ENCODE results near the gene CRYGC.

DNA sequence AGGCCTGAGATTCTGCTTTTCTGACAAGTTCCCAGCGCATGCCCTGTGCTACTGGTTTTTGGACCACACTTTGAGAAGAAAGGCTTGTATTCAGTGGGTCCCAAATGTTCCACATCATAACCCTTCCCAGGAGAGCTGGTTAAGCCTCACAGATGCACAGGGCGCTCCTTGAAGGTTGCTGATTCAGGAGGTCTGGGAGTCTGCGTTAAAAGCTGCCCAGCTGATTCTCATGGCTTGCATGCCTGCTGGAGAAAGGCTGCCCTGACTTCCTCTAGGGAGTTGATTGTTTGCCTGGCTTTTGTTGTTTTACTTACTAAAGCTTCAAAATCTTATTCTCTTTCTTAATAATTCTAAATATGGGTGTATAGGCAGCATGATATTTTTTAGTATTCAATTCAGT lies 26.0 kb downstream of the CRYGC start:
- no peak for TF ChIP-seq TEAD4 (IDR thresholded peaks at IDR 0.05)
- TF ChIP-seq, protein P1, sequence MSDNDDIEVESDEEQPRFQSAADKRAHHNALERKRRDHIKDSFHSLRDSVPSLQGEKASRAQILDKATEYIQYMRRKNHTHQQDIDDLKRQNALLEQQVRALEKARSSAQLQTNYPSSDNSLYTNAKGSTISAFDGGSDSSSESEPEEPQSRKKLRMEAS (IDR thresholded peaks at IDR 0.05): no peak
- TF ChIP-seq CEBPB (IDR thresholded peaks at IDR 0.05): no peak
- TF ChIP-seq CREB1 (IDR thresholded peaks at IDR 0.05; ENCODE audit: low read depth): no peak
- no peak for TF ChIP-seq EP300 (IDR thresholded peaks at IDR 0.05; ENCODE audit: borderline replicate concordance)
- TF ChIP-seq, protein P2, sequence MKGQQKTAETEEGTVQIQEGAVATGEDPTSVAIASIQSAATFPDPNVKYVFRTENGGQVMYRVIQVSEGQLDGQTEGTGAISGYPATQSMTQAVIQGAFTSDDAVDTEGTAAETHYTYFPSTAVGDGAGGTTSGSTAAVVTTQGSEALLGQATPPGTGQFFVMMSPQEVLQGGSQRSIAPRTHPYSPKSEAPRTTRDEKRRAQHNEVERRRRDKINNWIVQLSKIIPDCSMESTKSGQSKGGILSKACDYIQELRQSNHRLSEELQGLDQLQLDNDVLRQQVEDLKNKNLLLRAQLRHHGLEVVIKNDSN (IDR thresholded peaks at IDR 0.05): no peak
- TF ChIP-seq RAD21 (IDR thresholded peaks at IDR 0.05; ENCODE audit: low read depth): no peak
- TF ChIP-seq NFIC (IDR thresholded peaks at IDR 0.05): no peak
- no peak for TF ChIP-seq YY1 (IDR thresholded peaks at IDR 0.05; ENCODE audit: low read depth)
- no peak for TF ChIP-seq ZBTB7A (IDR thresholded peaks at IDR 0.05; ENCODE audit: low read depth)
- TF ChIP-seq EGR1 (IDR thresholded peaks at IDR 0.05): no peak
